Retinal pigment epithelial cell (primary cell): ENCODE results near the gene CACNA1C.
"Not testable (repeated sequence)": the region's sequence is repeated elsewhere in the genome, so short reads cannot be mapped to it uniquely, and the experiment has no call there.

Source experiments
- DNase-seq: peaks from one replicate; pipeline ENCODE4 v3.0.0-alpha.2; 2010; ENCODE audit warnings: low read depth
- H3K4me3 ChIP-seq: 2 replicates; pipeline ENCODE4 v1.5.1; 2011; ENCODE audit warnings: mild to moderate bottlenecking, low read length, control low read depth, moderate library complexity
- TF ChIP-seq, protein P1 (sequence below): conservative IDR thresholded peaks from 2 replicates; pipeline ENCODE4 v1.5.1; 2011; ENCODE audit warnings: low read depth, low read length, control low read depth, inconsistent platforms

CACNA1C gene

DNA sequence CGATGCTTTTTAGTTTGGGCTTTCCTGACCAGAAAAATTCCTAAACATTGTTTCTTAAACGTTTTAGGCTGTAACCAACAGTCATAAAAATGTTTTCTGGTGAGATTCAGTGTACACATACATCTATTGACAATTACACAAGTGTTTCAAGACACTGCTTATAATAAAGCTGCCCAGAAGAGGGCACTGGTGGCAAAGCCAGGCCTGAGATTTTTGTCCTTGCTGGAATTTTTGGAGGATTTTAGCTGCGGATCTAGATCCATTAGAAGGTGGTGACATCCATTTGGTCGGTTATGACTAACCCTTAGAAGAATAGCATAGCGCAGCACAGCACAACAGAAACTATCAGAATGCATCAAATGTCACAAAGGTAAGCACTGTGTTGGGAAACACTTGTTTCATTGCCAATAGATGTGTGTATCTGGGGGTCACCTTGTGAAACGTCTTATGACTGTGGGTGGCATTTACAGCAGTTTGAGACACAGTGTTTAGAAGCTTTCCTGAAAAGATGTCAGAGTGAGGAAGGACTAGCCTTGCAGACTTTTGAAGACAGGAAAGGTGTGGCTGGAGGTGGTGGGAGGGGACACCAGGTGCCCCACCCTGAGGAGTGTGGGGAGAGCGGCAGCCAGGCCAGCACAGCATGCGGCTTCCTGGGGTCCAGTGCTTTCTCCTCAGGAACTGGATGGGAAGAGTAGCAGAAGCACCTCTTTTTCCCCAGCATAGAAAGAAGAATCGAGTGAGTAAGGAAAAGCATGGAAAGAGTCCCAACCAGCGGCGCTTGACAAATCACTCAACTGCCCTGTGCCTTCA, 687.2 kb downstream of the CACNA1C start:
- TF ChIP-seq, protein P1, sequence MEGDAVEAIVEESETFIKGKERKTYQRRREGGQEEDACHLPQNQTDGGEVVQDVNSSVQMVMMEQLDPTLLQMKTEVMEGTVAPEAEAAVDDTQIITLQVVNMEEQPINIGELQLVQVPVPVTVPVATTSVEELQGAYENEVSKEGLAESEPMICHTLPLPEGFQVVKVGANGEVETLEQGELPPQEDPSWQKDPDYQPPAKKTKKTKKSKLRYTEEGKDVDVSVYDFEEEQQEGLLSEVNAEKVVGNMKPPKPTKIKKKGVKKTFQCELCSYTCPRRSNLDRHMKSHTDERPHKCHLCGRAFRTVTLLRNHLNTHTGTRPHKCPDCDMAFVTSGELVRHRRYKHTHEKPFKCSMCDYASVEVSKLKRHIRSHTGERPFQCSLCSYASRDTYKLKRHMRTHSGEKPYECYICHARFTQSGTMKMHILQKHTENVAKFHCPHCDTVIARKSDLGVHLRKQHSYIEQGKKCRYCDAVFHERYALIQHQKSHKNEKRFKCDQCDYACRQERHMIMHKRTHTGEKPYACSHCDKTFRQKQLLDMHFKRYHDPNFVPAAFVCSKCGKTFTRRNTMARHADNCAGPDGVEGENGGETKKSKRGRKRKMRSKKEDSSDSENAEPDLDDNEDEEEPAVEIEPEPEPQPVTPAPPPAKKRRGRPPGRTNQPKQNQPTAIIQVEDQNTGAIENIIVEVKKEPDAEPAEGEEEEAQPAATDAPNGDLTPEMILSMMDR, result peak; percentile 66
- DNase-seq, result no peak
- no peak overlapping the region for H3K4me3 ChIP-seq

DNA sequence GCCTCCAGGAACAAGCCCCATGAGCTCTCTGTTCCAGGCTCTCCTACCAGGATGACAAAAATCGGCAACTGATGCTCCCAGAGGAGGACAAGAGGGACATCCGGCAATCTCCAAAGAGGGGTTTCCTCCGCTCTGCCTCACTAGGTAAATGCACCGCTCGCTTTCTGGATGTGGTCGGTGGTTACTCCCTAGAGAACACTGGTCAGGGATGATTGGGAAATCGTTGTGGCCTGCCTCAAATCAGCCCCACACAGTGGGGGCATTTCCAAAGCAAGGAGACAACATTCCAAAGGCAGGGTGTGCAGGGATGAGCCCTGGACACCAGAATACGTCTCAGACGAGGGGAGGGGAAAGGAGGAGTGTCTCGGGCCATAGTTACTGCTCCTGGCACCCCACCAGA, 689.2 kb downstream of the CACNA1C start:
- not testable (repeated sequence) for DNase-seq, H3K4me3 ChIP-seq

DNA sequence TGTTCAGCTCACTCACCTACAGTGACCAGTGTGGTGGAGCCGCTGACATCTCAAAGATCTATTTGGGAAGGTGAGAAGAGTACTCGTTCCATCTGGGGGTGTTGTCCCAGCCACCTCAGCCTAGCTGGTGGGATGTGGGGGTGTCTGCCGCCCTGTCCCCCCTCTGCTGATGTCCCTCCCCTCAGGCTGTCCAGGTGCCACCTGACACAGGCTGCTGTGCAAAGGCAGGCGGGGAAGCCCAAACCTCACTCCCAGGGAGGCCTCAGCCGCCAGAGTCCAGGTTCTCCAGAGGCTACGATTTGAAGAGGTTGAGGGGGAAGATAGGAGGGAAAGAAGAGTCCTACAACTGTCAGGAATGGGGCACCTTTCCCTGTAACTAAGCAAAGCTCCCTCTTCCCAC, 690.7 kb downstream of the CACNA1C start:
- no peak for DNase-seq
- TF ChIP-seq, protein P1, result no peak
- no peak overlapping the region for H3K4me3 ChIP-seq

DNA sequence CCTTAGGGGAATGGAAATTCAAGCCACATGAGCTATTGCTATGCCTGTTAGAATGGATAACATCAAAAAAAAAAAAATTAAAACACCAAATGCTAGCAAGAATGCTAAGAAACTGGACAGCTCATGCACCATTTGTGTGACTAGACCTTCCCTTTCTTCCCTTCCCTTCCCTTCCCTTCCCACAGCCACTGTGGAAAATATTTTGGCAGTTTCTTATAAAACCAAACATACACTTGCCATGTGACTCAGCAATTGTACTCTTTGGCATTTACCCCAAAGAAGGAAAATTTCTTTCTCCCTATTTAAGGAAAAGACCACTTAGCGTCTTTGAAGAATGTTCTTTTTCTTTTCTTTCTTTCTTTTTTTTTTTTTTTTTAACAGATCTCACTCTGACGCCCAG, 692.9 kb downstream of the CACNA1C start:
- no peak overlapping the region for H3K4me3 ChIP-seq
- no peak for DNase-seq

More for the DNA sequence above, 692.9 kb downstream of the CACNA1C start:
- TF ChIP-seq, protein P1, result no peak
